ENCODE measurements around the gene PPP3CA.
A peak's percentile ranks its signal among the peaks of the same experiment; 100 is the strongest.

PPP3CA gene

DNA sequence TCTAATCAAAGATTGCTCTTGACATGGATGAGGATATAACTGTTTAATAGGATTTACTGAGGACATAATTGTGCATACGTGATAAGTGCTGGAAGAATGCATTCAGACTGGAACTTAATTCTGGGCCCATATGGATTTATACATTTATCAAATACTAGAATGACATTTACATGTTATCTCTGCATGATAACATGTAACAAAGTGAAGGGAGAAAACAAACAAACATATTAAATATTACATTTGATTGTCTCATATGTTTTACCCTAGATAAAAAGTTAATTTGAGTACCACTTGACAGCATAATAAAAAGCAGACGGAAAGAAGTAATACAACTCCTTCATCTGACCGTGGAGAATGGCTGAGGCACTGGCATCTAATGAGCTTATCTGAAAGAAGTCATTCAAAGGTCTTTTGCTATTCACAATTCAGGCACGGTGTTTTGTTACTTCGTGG lies 297.8 kb downstream of the PPP3CA start:
- DNase-seq (ENCODE audit: low read depth), result no peak

DNA sequence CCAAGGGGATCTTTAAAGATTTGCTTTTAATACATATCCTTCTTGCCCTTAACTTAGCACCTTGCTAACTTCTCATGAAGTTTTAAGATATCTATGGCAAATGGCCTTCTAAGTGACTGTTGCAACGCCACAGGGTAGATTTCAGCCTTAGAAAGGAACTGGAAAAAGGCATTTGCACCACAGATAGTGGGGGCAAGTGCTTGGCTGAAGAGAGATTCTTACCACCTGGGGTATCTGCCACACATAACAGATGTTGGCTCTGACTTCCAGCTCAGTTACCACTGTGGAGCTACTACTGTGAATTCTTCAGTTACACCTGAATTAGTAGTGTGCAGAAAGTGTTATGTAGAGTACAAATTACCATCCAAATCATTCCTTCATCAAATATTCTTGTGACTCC lies 302.6 kb downstream of the PPP3CA start:
- DNase-seq (ENCODE audit: low read depth), result no peak

DNA sequence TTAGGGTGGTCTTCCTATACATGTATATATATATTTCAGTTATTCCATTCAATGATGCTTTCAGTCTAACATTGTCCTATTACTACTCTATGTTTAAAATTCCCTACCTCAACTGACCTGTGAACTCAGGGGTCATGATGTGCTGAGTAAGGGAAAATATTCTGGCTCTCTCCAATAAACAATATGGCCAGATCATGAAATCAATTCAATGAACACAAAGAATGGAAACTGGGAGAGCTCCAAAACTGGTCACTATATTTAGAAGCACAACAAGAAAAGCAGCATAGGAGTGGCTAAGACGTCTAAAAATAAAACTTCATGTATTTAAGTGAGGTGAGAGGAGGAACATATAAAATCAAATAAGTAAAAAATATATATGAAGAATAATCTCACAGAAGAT lies 304.5 kb downstream of the PPP3CA start:
- no peak for DNase-seq (ENCODE audit: low read depth)

DNA sequence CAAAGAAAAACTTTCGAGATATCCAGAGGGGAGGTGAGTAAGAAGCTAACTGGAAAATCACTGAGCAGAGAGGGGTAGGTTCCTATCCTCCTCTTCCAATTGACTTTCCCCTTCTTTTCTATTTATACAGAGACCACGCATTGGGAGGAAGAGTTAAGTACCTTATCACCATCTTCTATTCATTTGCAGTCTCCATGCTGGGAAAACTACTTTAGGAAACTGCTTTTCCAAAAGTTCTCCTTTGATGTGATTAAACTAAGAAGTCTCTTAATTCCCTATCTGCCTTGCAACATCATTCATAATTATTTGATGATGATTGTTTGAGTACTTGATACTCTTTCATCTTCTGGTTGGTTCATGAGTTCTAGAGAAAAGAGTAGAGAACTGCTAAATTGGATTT lies 306.6 kb downstream of the PPP3CA start:
- no peak for DNase-seq (ENCODE audit: low read depth)

DNA sequence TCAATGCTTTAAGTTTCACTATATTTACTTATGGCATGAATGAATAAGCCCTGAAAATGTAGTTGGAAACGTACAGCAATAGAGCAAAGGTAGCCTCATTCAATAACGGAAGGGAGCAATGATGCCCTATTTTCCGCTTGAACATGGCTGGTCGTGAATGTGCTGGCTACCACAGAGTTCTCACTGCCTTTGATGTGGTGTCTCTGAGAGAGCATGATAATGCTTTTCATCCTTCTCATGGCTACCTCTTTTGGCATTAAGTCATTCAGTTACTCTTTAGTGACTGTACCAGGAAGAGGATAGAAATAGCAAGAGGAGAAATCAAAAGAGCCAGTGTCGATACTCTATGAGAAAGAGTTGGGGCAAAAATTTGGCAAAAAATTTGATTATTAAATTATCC lies 308.0 kb downstream of the PPP3CA start:
- peak; percentile 28 for DNase-seq (ENCODE audit: low read depth)

DNA sequence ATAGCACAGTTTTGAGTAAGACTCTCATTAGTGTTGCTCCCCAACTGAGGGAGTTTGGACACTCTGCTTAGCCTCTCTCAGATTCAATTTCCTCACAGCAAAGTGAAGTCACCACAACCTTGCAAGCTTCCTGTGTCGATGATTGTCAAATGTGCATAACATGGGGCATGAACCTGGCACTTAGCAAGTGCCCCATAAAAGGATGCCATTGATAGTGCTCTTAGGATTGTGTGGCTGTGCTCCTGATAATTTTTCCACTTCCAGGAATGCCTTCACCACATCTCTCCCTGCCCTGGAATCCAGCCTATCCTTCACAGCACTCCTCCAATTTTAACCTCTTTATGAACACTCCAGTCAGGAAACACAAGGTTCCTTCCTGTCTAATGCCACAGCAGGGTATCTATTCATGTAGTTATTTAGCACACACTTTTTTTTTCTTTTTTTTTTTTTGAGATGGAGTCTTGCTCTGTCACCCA lies 309.4 kb downstream of the PPP3CA start:
- DNase-seq (ENCODE audit: low read depth), result no peak

DNA sequence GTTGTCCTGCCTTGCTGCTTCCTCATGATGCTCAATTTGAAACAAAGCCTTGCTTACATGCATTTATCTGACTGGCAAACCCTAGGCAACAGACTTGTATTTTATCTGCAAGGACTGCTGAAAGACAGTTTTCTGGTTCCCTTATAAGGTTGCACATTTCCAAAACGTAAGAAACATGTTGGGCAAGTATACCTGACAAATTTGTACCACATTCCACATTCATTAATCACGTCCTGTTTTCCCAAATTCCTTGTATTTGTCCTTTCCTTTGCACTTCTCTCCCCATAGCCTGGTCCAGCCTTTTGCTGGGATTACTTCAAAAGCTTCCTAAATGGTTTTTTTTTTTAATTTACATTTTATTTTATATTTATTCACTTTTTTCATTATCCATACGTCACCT lies 310.1 kb downstream of the PPP3CA start:
- no peak for DNase-seq (ENCODE audit: low read depth)

DNA sequence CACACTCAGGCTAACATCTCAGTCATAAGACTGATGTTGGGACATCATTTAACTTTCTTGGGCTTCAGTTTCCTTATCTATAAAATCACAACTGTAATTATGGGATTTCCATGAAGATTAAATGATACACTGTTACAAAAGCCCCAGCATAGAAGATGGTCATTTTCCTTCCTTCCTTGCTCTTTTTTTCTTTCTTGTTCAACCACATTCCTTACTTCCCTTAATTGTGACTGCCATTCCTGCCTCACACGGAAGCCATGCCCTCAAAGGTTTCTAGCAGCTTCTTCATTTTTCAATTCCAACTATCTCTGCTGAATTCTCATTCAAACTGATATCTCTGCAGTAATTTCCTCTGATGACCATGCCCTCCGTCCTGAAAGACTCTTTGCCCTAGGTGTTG lies 311.8 kb downstream of the PPP3CA start:
- no peak for DNase-seq (ENCODE audit: low read depth)

DNA sequence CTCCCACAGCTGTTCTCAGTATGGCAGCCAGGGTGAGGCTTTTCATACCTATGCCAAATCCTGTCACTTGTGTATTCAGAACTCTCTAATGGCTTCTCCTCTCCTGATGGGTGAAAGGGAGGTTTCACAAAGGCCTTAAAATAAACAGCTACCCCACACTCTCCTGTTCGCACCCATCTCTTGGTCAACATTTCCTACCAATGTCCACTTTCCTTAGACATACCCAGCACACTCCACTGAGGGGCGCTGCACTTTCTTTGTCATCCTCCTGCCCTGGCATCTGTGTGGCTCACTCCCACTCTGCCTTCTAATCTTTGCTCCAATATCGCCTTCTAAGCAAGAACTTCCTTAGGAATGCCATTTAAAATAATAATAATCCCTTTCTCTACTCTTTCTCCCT lies 313.3 kb downstream of the PPP3CA start:
- no peak for DNase-seq (ENCODE audit: low read depth)

DNA sequence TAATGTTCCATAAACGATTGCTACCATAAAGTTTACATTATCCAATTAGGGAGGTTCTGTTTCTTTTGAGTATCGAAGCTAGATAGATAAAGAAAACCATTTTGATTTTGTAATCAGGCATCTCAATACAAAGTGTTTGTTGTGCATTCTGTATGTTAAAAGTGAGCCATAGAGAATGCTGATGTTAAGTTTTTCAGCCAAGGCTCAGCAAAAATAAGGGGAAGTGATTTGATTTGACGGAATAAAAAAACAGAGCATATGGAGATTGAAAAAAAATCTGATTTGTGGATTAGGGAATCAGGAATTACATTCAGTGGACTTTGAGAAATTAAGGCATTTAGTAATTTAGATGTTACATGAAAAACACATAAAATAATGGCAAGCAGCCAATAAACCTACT lies 314.8 kb downstream of the PPP3CA start:
- no peak for DNase-seq (ENCODE audit: low read depth)

DNA sequence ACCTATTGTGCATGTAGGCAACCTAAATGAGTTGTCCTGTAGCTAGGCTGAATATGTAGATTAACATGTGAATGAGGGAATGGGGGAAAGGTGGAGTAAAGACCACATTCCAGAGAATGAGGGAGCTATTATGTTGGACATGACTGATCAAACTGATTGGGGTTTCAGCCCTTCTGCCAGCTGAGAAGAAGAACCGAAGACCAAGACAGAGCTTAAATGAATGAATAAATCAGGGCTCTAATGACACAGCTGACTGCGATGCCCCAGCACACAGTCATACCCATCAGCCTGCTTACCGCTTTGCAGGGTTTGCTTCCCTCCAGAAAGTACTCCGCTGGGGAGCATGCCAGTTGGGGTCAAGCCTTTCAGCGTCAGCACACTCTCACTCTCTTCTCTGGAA lies 315.4 kb downstream of the PPP3CA start:
- DNase-seq (ENCODE audit: low read depth), result no peak

DNA sequence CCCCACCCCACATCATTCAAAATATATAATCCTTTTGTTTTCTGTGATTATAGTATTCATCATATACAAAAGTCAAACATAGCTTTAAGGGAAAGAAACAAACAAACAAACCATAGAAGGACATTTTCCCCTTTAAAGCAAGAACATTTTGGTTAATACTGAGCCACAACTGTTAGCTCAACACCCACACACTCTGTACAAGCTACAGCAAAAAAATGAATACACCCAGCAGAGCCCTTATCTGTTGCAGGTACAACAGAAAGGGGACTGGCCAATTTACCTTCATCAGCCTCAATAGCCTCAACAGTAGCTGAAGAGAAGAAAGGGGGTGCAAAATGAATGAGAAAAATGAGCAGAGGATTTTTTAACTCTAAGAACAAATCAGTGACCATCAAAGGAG lies 318.4 kb downstream of the PPP3CA start:
- no peak for DNase-seq (ENCODE audit: low read depth)

DNA sequence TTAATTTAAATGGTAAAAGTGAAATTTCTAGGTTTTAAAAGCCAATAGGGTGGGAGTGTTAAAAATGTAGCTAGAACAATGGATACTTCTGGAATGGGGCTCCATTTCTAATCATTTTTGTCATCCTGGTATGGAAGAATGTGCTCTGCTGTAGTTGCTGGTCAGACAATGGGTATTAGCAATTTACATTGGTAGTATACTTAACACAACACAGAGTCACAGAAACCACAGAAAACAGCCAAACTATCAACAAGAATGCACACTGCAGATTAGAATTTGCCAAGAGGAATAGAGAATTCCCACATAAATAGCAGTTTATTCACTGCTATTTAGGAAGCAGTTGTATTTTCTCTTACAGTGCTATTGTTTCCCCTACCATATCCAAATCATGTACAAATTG lies 319.6 kb downstream of the PPP3CA start:
- no peak for DNase-seq (ENCODE audit: low read depth)

DNA sequence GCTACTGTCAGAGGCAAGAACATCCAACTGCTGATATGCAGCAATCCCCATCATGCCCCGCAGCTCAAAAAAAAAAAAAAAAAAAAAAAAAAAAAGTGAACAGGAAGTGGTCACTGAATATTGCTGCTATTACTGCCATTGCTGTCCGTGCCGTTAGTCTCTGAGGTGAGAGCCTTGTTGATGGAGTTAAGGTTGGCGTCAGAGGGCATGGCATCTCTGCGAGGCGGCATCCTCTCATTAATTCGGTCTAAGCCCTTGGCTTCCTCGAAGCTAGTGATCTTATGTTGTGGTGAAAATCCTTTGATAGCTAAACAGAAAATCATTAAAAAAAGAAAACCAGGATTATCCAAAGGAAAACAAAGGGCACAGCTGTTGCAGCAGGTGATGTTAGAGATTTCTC lies 321.6 kb downstream of the PPP3CA start:
- no peak for DNase-seq (ENCODE audit: low read depth)

DNA sequence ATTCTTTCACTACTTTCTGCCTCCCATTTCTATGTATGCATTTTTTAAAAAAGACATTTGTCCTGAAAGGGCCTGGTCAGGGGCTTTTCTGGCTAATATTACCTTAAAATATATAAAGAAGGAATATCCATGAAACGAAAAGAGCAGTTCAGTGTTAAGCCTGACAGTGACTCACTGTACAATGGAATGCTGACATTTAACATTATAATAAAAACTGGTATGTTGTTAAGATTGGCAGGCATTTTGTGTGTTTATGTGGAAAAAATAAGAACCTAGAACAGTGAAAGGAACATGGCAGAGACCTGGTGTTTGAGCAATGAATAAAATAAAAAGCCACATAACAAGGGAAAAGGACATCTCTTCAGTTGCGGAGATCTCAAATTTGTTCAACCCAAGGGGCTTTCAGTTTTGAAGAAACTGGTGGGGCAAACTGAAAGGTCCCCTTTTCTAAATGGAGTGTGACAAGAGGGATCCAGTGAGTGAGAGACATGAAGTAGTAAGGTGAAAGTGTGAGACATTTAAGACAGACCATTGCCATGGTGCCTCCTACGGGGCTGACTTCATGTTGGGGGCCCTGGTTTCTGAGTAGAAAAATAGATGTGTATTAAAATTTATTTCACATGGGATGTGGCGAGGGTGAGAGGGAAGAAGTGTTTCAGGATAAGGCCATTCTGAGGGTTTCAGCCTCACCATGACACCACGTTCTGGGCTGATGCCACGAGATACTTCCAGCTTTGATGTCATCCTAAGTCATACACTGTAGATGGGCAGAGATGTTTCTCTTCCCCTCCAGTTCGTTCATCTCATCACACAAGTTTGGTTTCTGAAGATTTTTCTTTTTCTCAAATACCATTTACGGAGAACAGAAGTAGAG lies 324.9 kb downstream of the PPP3CA start:
- no peak for DNase-seq (ENCODE audit: low read depth)

DNA sequence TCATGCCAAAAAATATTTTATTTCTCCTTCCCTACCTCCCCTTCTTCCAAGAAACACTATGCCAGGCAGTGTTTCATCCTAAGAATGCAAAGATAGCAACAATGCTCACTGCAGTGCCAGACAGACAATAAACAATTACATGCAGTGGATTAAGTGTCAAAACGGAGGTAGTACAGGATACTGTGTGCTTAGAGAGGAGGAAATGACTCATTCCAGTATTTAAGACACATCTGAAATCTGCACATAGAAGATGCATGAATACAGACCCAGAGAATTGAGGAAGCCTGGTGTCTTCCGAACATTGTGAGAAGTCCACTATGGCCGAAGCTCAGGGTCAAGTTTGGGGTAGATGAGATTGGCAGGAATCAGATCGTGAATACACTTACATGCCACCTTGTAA lies 326.4 kb downstream of the PPP3CA start:
- no peak for DNase-seq (ENCODE audit: low read depth)

DNA sequence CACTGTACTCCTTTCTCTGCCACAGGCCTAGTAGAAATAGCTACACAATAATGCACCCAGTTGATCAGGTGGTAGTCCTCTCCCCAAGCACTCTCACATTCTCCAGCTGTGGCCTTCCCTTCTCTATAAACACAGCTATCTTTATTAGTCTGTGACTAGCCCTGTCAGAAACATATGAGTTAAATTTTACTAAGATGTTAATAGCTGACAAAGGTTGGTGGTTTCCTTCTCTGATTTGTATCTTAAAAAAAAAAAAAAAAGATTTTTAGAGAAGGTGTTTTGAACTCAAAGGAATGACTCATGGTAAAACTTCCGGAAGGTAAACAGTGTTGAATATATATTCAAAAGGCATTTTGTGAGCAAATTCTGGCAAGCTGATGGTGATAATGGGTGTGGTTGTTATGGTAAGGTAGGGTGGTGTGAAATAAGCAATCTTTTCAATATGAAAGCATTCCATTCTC lies 327.4 kb downstream of the PPP3CA start:
- no peak for DNase-seq (ENCODE audit: low read depth)

DNA sequence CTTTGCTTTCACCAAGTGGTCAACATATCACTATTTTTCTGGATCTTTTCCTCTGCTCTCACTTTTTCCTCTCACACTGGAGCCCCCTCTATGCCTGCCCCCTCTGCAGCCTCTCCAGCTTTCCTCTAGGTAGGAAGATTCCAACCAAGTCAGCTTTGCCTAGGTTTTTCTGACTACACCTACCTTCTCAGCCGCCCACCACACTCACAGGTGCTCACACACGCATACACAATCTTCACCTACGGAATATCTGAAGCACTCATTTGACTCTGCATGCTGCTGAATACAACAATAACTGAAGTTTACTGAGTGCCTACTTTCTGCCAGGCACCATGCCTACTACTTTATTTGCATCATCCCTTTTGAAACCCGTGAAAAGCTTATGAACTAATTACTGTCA lies 328.0 kb downstream of the PPP3CA start:
- DNase-seq (ENCODE audit: low read depth), result no peak

DNA sequence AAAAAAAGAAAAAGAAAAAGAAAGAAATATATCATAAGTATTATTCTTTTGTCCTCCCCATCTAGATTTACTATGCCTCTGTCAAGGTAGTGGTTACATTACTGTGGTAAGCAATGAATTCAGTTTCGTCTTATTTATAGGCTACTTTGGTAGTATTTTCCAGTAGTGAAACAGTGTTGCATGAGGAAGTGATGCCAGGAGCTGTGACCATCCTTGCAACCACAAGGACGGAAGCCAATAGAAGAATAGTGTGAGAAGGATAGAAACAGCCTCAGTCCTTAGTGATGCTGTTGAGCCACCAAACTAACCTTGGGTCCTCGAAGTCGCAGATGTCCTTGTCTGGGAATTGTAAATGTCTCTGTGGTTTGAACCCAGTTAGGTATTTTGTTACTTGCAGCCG lies 328.5 kb downstream of the PPP3CA start:
- DNase-seq (ENCODE audit: low read depth), result no peak

DNA sequence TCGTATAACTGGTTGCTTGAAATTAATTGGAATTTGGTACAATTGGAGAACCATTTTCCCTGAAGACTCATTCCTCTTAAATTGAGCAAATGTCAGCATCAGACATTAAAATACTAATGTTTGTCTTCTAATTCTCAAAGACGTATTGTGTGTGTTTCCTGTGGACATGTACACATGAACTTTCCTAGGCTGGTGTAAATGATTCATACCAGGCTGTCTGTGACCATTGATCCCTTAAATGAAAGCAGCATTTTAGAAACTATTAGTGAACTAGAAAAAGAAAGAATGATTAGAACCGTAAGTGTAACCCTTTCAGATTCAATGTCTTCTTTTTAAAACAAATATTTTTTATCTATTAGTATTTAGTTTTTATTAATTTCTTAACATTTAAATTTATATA lies 332.9 kb downstream of the PPP3CA start:
- no peak for DNase-seq (ENCODE audit: low read depth)

DNA sequence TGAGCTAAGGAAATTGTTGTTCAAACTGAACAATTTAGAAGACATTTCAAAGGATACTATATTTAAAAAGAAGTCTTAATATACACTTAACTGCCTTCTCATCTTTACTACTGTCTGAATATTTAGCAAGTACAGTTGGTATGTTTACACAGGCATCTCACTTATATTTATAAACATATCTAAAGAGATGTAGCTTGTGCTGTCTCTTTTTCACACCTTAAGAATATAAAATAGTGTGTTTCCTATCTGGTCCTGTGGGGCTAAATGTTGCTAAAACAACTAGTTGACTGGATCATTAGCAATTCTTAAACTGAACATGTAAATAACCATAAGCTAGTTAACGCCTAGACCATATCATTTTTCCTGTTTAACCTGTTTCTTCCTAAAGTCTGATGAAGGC lies 336.3 kb downstream of the PPP3CA start:
- DNase-seq (ENCODE audit: low read depth), result no peak

DNA sequence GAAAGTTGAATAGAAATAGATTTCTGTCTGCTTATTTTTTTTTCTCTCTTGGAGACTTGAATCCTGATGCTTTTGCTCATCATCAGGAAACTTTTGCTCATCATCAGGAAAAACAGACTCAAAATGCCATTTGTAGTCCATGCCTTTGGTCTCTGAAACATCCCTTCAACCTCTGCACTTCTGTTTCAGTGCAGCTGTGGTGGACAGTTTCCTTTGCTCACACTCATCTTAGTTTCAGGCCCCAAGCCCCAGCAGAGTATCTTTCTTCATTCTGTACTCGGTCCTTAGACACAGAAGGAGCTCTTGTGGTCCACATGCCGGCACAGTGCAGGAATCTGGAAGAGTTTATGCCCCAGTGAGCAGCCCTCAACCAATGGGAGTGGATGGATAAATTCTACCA lies 337.9 kb downstream of the PPP3CA start:
- DNase-seq (ENCODE audit: low read depth), result no peak

DNA sequence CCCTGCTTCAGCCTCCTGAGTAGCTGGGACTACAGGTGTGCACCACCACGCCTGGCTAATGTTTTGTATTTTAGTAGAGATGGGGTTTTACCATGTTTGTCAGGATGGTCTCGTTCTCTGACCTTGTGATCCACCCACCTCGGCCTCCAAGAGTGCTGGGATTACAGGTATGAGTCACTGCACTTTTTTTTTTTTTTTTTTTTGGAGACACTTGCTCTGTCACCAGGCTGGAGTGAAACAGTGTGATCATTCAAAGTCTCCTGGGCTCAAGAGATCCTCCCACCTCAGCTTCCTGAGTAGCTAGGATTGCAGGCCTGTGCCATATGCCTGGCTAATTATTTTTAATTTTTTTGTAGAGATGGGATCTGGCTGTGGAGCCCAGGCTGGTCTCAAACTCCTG lies 338.8 kb downstream of the PPP3CA start:
- DNase-seq (ENCODE audit: low read depth), result no peak

DNA sequence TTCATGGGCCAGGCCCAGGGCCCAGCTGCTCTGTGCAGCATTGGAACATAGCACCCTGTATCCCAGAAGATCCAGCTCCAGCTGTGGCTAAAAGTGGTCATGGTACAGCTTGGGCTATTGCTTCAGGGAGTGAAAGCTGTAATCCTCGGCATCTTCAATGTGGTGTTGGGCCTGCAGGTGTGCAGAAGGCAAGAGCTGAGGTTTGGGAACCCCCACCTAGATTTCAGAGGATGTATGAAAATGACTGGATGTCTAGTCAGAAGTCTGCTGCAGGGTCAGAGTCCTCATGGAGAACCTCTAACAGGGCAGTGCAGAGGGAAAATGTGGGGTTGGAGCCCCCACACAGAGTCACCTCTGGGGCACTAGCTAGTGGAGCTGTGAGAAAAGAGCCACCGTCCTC lies 341.7 kb downstream of the PPP3CA start:
- no peak for DNase-seq (ENCODE audit: low read depth)
